K562 (cell line): ENCODE measurements around the gene IZUMO4.

ENCODE experiments used
- CREB1 ChIP-seq, 2 experiments: sonication (generic) in 1 of 2; formaldehyde crosslinking in 1 of 2; IDR thresholded peaks; 2 replicates each; pipeline versions ENCODE4 v1.6.1 to v1.8.0; 2012 to 2022; ENCODE audit warnings: inconsistent platforms in 1 of 2, mild to moderate bottlenecking in 1 of 2, missing genetic modification reagents in 1 of 2, moderate library complexity in 1 of 2
- ILF3 ChIP-seq: fragments of 450-650 bp; IDR thresholded peaks from 2 replicates; pipeline ENCODE4 v1.6.1; 2018; ENCODE audit warnings: antibody characterized with exemption, mild to moderate bottlenecking, moderate library complexity, borderline replicate concordance
- POLR2AphosphoS5 ChIP-seq: IDR thresholded peaks from 2 replicates; pipeline ENCODE4 v1.6.1; 2011; ENCODE audit warnings: mild to moderate bottlenecking, low read depth, low read length, moderate library complexity; ENCODE audit not compliant: control insufficient read depth, insufficient read depth
- RAD21 ChIP-seq, 2 experiments: fragments of 250-450 bp in 1 of 2; fragments of 450-650 bp in 1 of 2; sonication (Bioruptor Pico) in 1 of 2; formaldehyde crosslinking in 1 of 2; IDR thresholded peaks in 1 of 2; conservative IDR thresholded peaks in 1 of 2; 2 replicates each; pipeline versions ENCODE4 v1.4.0 to v1.8.0; 2020 to 2022; ENCODE audit warnings: mild to moderate bottlenecking in 2 of 2, moderate library complexity in 1 of 2

- TF ChIP-seq RAD21 (CRISPR knock-in tag; conservative IDR thresholded peaks at IDR 0.05 in 1 of 2, IDR thresholded peaks at IDR 0.05 in 1 of 2) (no peak), POLR2AphosphoS5 (no peak), ILF3 (no peak), CREB1 (IDR thresholded peaks at IDR 0.05) (no peak), CREB1 (CRISPR knock-in tag; IDR thresholded peaks at IDR 0.05) (no peak)
Observed at GRCh38 chr19:2103045-2103707, 6.5 kb downstream of the IZUMO4 start.
